Neuronal stem cell (in vitro differentiated cells): Measurements from ENCODE around the gene BOD1.

Source experiments
- DNase-seq: peaks from one replicate; pipeline ENCODE4 v3.0.0-alpha.2; 2013; ENCODE audit warnings: low spot score
- H2AFZ ChIP-seq: one replicate; pipeline ENCODE4 v1.6.1; 2013; ENCODE audit warnings: mild to moderate bottlenecking, low read length, inconsistent platforms
- H2AK5ac ChIP-seq: 2 replicates; pipeline ENCODE4 v1.6.1; 2013; ENCODE audit warnings: low read depth, mild to moderate bottlenecking, inconsistent platforms, low read length, moderate library complexity, mixed read lengths
- H2BK120ac ChIP-seq: 2 replicates; pipeline ENCODE4 v1.6.1; 2013; ENCODE audit warnings: low read depth, mild to moderate bottlenecking, inconsistent platforms, low read length, moderate library complexity, mixed read lengths
- H2BK12ac ChIP-seq: one replicate; pipeline ENCODE4 v1.6.1; 2013; ENCODE audit warnings: low read length, inconsistent platforms
- H2BK15ac ChIP-seq: 2 replicates; pipeline ENCODE4 v1.6.1; 2013; ENCODE audit warnings: mild to moderate bottlenecking, low read length, inconsistent platforms, mixed read lengths
- H2BK5ac ChIP-seq: one replicate; pipeline ENCODE4 v1.6.1; 2013; ENCODE audit warnings: inconsistent platforms, mild to moderate bottlenecking, low read length, moderate library complexity
- H3K14ac ChIP-seq: one replicate; pipeline ENCODE4 v1.6.1; 2013; ENCODE audit warnings: low read length, inconsistent platforms
- H3K18ac ChIP-seq: 2 replicates; pipeline ENCODE4 v1.6.1; 2013; ENCODE audit warnings: low read length, inconsistent platforms
- H3K23ac ChIP-seq: 2 replicates; pipeline ENCODE4 v1.6.1; 2013; ENCODE audit warnings: low read depth, mild to moderate bottlenecking, mixed read lengths, low read length, inconsistent platforms; ENCODE audit not compliant: poor library complexity
- H3K27ac ChIP-seq: replicated peaks from 3 replicates; pipeline ENCODE4 v1.5.1; 2013; ENCODE audit warnings: low read length, inconsistent platforms
- H3K27me3 ChIP-seq, 3 experiments: 2 replicates each; pipeline ENCODE4 v1.6.1; 2013; ENCODE audit warnings: low read length in 3 of 3, mild to moderate bottlenecking in 2 of 3, inconsistent platforms in 1 of 3, low read depth in 1 of 3, mixed read lengths in 1 of 3, moderate library complexity in 1 of 3; ENCODE audit not compliant: control insufficient read depth in 3 of 3, insufficient read depth in 3 of 3
- H3K36me3 ChIP-seq, 2 donors: replicated peaks in 1 of 2; 2 replicates each; pipeline ENCODE4 v1.6.1; 2013; ENCODE audit warnings: low read length in 2 of 2; ENCODE audit not compliant: control insufficient read depth in 2 of 2, insufficient read depth in 2 of 2
- H3K4ac ChIP-seq: 2 replicates; pipeline ENCODE4 v1.6.1; 2013; ENCODE audit warnings: inconsistent platforms, mild to moderate bottlenecking, low read length, moderate library complexity
- H3K4me1 ChIP-seq, 2 donors: 1 replicate in 1 of 2; 2 replicates in 1 of 2; pipeline ENCODE4 v1.6.1; 2013; ENCODE audit warnings: low read length in 2 of 2, low read depth in 1 of 2; ENCODE audit not compliant: control insufficient read depth in 2 of 2, insufficient read depth in 1 of 2
- H3K4me2 ChIP-seq: one replicate; pipeline ENCODE4 v1.6.1; 2013; ENCODE audit warnings: mild to moderate bottlenecking, low read length, inconsistent platforms; ENCODE audit not compliant: insufficient read depth, poor library complexity, severe bottlenecking
- H3K4me3 ChIP-seq, 2 donors: 2 replicates each; pipeline ENCODE4 v1.5.1; 2013; ENCODE audit warnings: low read length in 2 of 2, mild to moderate bottlenecking in 2 of 2, inconsistent platforms in 1 of 2, moderate library complexity in 1 of 2
- H3K79me1 ChIP-seq: one replicate; pipeline ENCODE4 v1.6.1; 2013; ENCODE audit warnings: low read depth, mild to moderate bottlenecking, inconsistent platforms, low read length, moderate library complexity
- H3K9ac ChIP-seq: one replicate; pipeline ENCODE4 v1.6.1; 2013; ENCODE audit warnings: mild to moderate bottlenecking, low read depth, low read length, inconsistent platforms; ENCODE audit not compliant: poor library complexity
- H3K9me3 ChIP-seq, 2 donors: replicated peaks in 1 of 2; 2 replicates each; pipeline versions ENCODE3 to v1.6.1; 2013; ENCODE audit warnings: low read length in 2 of 2, mild to moderate bottlenecking in 2 of 2, inconsistent platforms in 1 of 2, low read depth in 1 of 2, mixed read lengths in 1 of 2, moderate library complexity in 1 of 2; ENCODE audit not compliant: control insufficient read depth in 2 of 2, insufficient read depth in 1 of 2
- H4K8ac ChIP-seq: one replicate; pipeline ENCODE4 v1.6.1; 2013; ENCODE audit warnings: low read depth, mild to moderate bottlenecking, inconsistent platforms, low read length, moderate library complexity
- H4K91ac ChIP-seq: one replicate; pipeline ENCODE4 v1.6.1; 2013; ENCODE audit warnings: low read length, low read depth, mild to moderate bottlenecking, inconsistent platforms; ENCODE audit not compliant: poor library complexity
- WGBS, 2 donors: extraction: QIAGEN DNeasy Blood & Tissue Kit; methylation state at CpG; one replicate each; pipeline ENCODE4 v1.1.7; 2013; ENCODE audit warnings: missing lambda C conversion rate in 2 of 2, mixed read lengths in 1 of 2; ENCODE audit not compliant: insufficient read length in 2 of 2, insufficient replicate concordance in 1 of 2; ENCODE audit errors: extremely low coverage in 2 of 2; 5-methylcytosine and 5-hydroxymethylcytosine counted together

Gene BOD1

GRCh38 chr5:173625261-173625660 lies 8.8 kb upstream of the BOD1 start:
- Histone ChIP-seq H2AFZ (peak overlapping the region; percentile 66), H3K4me2 (no peak overlapping the region), H2BK12ac (no peak overlapping the region), H4K91ac (no peak overlapping the region), H3K18ac (peak overlapping the region; percentile 1), H3K79me1 (no peaks in the 10 kb centered on the region), H3K14ac (no peak overlapping the region), H2BK120ac (no peak overlapping the region), H3K23ac (no peak overlapping the region), H3K9ac (no peak overlapping the region), H2BK5ac (no peak overlapping the region), H3K4ac (no peak overlapping the region), H3K27me3 (no peaks in the 10 kb centered on the region), H2BK15ac (no peak overlapping the region), H3K4me1 (peaks cover 12 to 16% of the 10 kb centered on the region in 2 donors), H4K8ac (no peak overlapping the region), H3K36me3 (no peaks in the 10 kb centered on the region), H3K4me3 (no peak overlapping the region), H3K9me3 (no peaks in the 10 kb centered on the region), H2AK5ac (no peak overlapping the region), H3K27ac (no peak overlapping the region)
- no CpG with 5 or more reads among the region's 3 CpGs for WGBS, 2 donors
- DNase-seq = no peak

- Histone ChIP-seq H3K9me3 (no peaks in the 10 kb centered on the region), H3K27ac (no peak overlapping the region), H2BK12ac (no peak overlapping the region), H3K4me3 (no peak overlapping the region), H2BK15ac (no peak overlapping the region), H3K27me3 (no peaks in the 10 kb centered on the region), H4K8ac (no peak overlapping the region), H3K4me1 (peaks cover 12 to 16% of the 10 kb centered on the region in 2 donors), H2BK5ac (no peak overlapping the region), H3K9ac (no peak overlapping the region), H2AK5ac (no peak overlapping the region), H3K18ac (no peak overlapping the region), H3K79me1 (no peaks in the 10 kb centered on the region), H3K23ac (no peak overlapping the region), H3K36me3 (no peaks in the 10 kb centered on the region), H3K14ac (no peak overlapping the region), H2BK120ac (no peak overlapping the region), H3K4ac (no peak overlapping the region), H2AFZ (no peak overlapping the region), H4K91ac (no peak overlapping the region), H3K4me2 (no peak overlapping the region)
- no peak for DNase-seq
- no CpG with 5 or more reads among the region's 5 CpGs for WGBS, 2 donors
Observed at GRCh38 chr5:173624282-173624681, 7.8 kb upstream of the BOD1 start.

- no peak overlapping the region for H3K9ac ChIP-seq
- no peak overlapping the region for H3K4me3 ChIP-seq
- H2BK15ac ChIP-seq = peak overlapping the region; percentile 40
- peak overlapping the region; percentile 85 for H2AK5ac ChIP-seq
- H2AFZ ChIP-seq = no peak overlapping the region
- H3K79me1 ChIP-seq = no peaks in the 10 kb centered on the region
- H3K4ac ChIP-seq = no peak overlapping the region
- no peaks in the 10 kb centered on the region for H3K36me3 ChIP-seq
- DNase-seq = no peak
- no peak overlapping the region for H2BK120ac ChIP-seq
- no peaks in the 10 kb centered on the region for H3K27me3 ChIP-seq
- H3K4me2 ChIP-seq = no peak overlapping the region
- H2BK12ac ChIP-seq = no peak overlapping the region
- H3K4me1 ChIP-seq = peaks cover 9 to 16% of the 10 kb centered on the region in 2 donors
- H2BK5ac ChIP-seq = no peak overlapping the region
- no CpG with 5 or more reads among the region's 1 CpG for WGBS, 2 donors
- H4K91ac ChIP-seq = peak overlapping the region; percentile 28
- no peak overlapping the region for H3K27ac ChIP-seq
- H3K9me3 ChIP-seq = no peaks in the 10 kb centered on the region
- no peak overlapping the region for H3K14ac ChIP-seq
- no peak overlapping the region for H3K23ac ChIP-seq
- no peak overlapping the region for H4K8ac ChIP-seq
- H3K18ac ChIP-seq = no peak overlapping the region
Observed at GRCh38 chr5:173623789-173624188, 7.3 kb upstream of the BOD1 start.

GRCh38 chr5:173623296-173623771 lies 6.9 kb upstream of the BOD1 start:
- Histone ChIP-seq H3K4me1 (peaks cover 7 to 13% of the 10 kb centered on the region in 2 donors), H3K14ac (no peak overlapping the region), H3K4me3 (no peak overlapping the region), H4K91ac (peak overlapping the region; percentile 28), H3K27ac (no peak overlapping the region), H2BK5ac (no peak overlapping the region), H2AK5ac (peak overlapping the region; percentile 85), H3K18ac (no peak overlapping the region), H3K79me1 (no peaks in the 10 kb centered on the region), H2BK15ac (peak overlapping the region; percentile 40), H2BK120ac (no peak overlapping the region), H3K27me3 (no peaks in the 10 kb centered on the region), H3K23ac (no peak overlapping the region), H3K9ac (no peak overlapping the region), H4K8ac (no peak overlapping the region), H2BK12ac (no peak overlapping the region), H3K36me3 (no peaks in the 10 kb centered on the region), H3K9me3 (no peaks in the 10 kb centered on the region), H2AFZ (no peak overlapping the region), H3K4me2 (no peak overlapping the region), H3K4ac (no peak overlapping the region)
- WGBS, 2 donors = no CpG with 5 or more reads among the region's 10 CpGs
- DNase-seq = no peak
